AG10803 (cell line): ENCODE results near the gene NOP56.

Experiments used
- DNase-seq: peaks from one replicate; pipeline ENCODE4 v3.0.0; 2010; ENCODE audit warnings: low read depth
- H3K4me3 ChIP-seq: 2 replicates; pipeline ENCODE4 v1.5.1; 2011; ENCODE audit warnings: mild to moderate bottlenecking, low read length, control low read depth
- TF ChIP-seq, protein P1 (sequence below): conservative IDR thresholded peaks from 2 replicates; pipeline ENCODE4 v1.5.1; 2011; ENCODE audit warnings: mild to moderate bottlenecking, low read length, control low read depth, inconsistent platforms

Gene NOP56

GRCh38 chr20:2610941-2611720 is 41.3 kb upstream of the NOP56 start:
- H3K4me3 ChIP-seq = no peak overlapping the region
- TF ChIP-seq, protein P1, sequence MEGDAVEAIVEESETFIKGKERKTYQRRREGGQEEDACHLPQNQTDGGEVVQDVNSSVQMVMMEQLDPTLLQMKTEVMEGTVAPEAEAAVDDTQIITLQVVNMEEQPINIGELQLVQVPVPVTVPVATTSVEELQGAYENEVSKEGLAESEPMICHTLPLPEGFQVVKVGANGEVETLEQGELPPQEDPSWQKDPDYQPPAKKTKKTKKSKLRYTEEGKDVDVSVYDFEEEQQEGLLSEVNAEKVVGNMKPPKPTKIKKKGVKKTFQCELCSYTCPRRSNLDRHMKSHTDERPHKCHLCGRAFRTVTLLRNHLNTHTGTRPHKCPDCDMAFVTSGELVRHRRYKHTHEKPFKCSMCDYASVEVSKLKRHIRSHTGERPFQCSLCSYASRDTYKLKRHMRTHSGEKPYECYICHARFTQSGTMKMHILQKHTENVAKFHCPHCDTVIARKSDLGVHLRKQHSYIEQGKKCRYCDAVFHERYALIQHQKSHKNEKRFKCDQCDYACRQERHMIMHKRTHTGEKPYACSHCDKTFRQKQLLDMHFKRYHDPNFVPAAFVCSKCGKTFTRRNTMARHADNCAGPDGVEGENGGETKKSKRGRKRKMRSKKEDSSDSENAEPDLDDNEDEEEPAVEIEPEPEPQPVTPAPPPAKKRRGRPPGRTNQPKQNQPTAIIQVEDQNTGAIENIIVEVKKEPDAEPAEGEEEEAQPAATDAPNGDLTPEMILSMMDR = no peak
- DNase-seq = no peak

DNA sequence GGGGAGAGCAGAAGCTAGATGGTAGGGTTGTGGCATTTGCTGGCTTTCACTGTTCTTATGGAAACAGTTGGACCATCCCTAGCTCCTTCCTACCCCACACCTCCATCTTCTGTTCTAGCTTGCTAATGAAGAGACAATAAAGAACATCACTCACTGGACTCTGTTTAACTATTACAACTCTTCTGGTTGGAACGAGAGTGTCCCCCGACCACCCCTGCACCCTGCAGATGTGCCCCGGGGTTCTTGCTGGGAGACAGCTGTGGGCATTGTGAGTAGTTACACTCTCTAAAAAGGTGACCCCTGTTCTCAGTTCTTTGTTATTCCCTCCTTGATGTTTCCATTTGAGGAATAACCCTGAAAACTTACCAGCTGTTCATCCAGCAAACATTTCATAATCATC is 40.4 kb upstream of the NOP56 start:
- TF ChIP-seq, protein P1 = no peak
- no peak overlapping the region for H3K4me3 ChIP-seq
- DNase-seq = no peak

DNA sequence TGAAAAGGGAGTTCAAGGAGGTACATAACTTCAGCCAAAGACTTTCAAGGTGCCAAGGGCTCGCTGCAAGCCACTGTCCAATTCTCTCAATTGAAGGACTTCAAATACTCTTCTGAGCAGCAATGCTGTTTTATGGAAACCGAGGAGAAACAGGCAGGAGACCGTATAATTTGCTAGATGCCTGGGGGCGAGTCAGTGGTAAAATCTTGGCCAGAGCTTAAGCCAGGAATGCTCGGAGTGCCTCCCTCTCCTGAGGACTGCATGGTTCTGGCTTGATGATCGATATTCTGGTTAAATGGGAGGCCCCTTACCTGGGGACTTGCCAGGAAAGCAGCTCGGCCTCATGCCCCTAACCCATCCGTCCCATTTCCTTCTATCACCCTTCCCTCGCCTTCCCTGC is 35.8 kb upstream of the NOP56 start:
- no peak overlapping the region for H3K4me3 ChIP-seq
- TF ChIP-seq, protein P1 = no peak
- DNase-seq = no peak

GRCh38 chr20:2617099-2617714 is 35.2 kb upstream of the NOP56 start:
- DNase-seq = no peak
- H3K4me3 ChIP-seq = no peak overlapping the region
- TF ChIP-seq, protein P1 = no peak

DNA sequence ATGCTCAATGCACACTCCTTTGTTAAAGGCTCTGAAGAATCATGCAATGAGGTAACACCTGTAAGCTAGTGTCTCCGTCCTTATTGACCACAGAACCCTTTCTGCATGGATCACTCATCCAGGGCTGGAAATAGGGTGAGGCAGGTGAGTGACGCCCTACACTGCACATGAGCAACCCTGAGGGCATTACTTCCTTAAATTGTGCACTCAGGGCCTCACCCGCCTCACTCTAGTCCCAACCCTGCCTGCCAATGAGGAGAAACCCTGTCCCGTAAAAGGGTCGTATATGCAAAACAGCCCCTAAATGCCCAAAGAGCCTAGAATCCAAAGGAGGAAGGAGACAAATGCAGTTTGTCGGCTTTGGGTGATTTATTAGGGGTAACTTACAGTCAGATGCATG is 33.6 kb upstream of the NOP56 start:
- H3K4me3 ChIP-seq = no peak overlapping the region
- no peak for DNase-seq
- TF ChIP-seq, protein P1 = no peak

DNA sequence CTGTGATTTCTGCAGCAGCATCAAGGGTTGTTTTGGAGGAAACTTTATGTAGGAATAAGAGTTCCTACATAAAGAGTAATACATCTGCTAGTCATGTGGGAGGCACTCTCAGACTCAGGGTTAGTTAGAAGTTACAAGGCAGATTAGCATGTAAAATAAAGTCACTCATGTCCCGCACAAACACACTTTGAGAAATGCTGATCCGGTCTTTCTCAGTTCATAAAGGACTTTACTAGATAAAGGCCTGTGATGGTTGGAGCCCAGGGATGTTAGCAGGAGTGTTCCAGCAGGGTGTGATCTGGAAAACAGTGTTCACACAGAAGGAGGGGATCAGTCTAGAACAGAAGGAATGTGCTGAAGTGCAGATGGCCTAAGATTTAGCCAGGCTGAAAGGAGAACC is 33.1 kb upstream of the NOP56 start:
- TF ChIP-seq, protein P1 = no peak
- no peak overlapping the region for H3K4me3 ChIP-seq
- no peak for DNase-seq
